Measurements from ENCODE around the gene SIK3.

GRCh38 chr11:117045956-117046355, 52.3 kb downstream of the SIK3 start:
- TF ChIP-seq CTCF (IDR thresholded peaks at IDR 0.05) = no peak
- TF ChIP-seq POLR2A (IDR thresholded peaks at IDR 0.05) = no peak
